Activated CD8-positive, alpha-beta T cell treated with anti-CD3 and anti-CD28 coated beads for 36 hours (primary cell): Measurements from ENCODE around the gene IGFBP3. TPM values are rescaled to one million over a fixed set of nuclear protein-coding genes. Genes with fewer than 3 reads are reported as not detected.

Experiments used
- ATAC-seq: fragments of 200-7000 bp; cut with Tn5 transposase; one replicate; pipeline ENCODE4 v1.10.0; 2021; ENCODE audit warnings: mild to moderate bottlenecking, moderate library complexity
- CTCF ChIA-PET: fragments of 350-600 bp; sonication (Branson Sonifier 250); formaldehyde crosslinking; loops from one replicate; lab custom pipeline; 2021; ENCODE audit warnings: antibody characterized with exemption; lab: Charles Lee
- POLR2A ChIA-PET: fragments of 350-600 bp; sonication (Branson Sonifier 250); formaldehyde crosslinking; loops from one replicate; lab custom pipeline; 2021; ENCODE audit warnings: antibody characterized with exemption; lab: Charles Lee
- DNase-seq: peaks from one replicate; pipeline ENCODE4 v3.0.0-alpha.2; 2020
- H3K27ac Mint-ChIP-seq: one replicate; pipeline ENCODE4 v1.8.0; 2021; ENCODE audit warnings: mild to moderate bottlenecking, mixed read lengths
- H3K27me3 Mint-ChIP-seq: one replicate; pipeline ENCODE4 v1.8.0; 2021; ENCODE audit warnings: mixed read lengths
- H3K36me3 Mint-ChIP-seq: one replicate; pipeline ENCODE4 v1.8.0; 2021; ENCODE audit warnings: low read depth, mixed read lengths
- H3K4me1 Mint-ChIP-seq: one replicate; pipeline ENCODE4 v1.8.0; 2021; ENCODE audit warnings: low read depth, mixed read lengths
- H3K4me3 Mint-ChIP-seq: one replicate; pipeline ENCODE4 v1.8.0; 2021; ENCODE audit warnings: mild to moderate bottlenecking, moderate library complexity, mixed read lengths
- H3K9me3 Mint-ChIP-seq: one replicate; pipeline ENCODE4 v1.8.0; 2021; ENCODE audit warnings: mixed read lengths
- intact Hi-C: fragments of 100-400 bp; cut with micrococcal nuclease; formaldehyde crosslinking; loops from one replicate; pipeline ENCODE4 v1.10.0; 2022
- total RNA-seq, 2 experiments: library from RNA; stranded (reverse); gene quantifications; one replicate each; pipeline ENCODE4 v1.2.3, GENCODE V29; 2021
- TF ChIP-seq, protein P1 (sequence below): fragments of 200-600 bp; IDR thresholded peaks from one replicate; pipeline ENCODE4 v1.8.0; 2022; ENCODE audit warnings: antibody characterized with exemption, mild to moderate bottlenecking

Gene IGFBP3
- total RNA-seq, 2 experiments from 2014 or later, result 0.25 TPM; not detected in 1

GRCh38 chr7:45888993-45889366 lies 32.1 kb downstream of the IGFBP3 start:
- no peaks in the 10 kb centered on the region for H3K9me3 Mint-ChIP-seq
- ATAC-seq, result no peak
- ChIA-PET POLR2A (no interaction called here), CTCF (no interaction called here)
- intact Hi-C loops, result no loop called here
- H3K4me3 Mint-ChIP-seq, result no peak overlapping the region
- H3K27ac Mint-ChIP-seq, result no peak overlapping the region
- peaks cover 53% of the 10 kb centered on the region for H3K27me3 Mint-ChIP-seq
- H3K4me1 Mint-ChIP-seq, result peaks cover 2% of the 10 kb centered on the region
- TF ChIP-seq, protein P1, sequence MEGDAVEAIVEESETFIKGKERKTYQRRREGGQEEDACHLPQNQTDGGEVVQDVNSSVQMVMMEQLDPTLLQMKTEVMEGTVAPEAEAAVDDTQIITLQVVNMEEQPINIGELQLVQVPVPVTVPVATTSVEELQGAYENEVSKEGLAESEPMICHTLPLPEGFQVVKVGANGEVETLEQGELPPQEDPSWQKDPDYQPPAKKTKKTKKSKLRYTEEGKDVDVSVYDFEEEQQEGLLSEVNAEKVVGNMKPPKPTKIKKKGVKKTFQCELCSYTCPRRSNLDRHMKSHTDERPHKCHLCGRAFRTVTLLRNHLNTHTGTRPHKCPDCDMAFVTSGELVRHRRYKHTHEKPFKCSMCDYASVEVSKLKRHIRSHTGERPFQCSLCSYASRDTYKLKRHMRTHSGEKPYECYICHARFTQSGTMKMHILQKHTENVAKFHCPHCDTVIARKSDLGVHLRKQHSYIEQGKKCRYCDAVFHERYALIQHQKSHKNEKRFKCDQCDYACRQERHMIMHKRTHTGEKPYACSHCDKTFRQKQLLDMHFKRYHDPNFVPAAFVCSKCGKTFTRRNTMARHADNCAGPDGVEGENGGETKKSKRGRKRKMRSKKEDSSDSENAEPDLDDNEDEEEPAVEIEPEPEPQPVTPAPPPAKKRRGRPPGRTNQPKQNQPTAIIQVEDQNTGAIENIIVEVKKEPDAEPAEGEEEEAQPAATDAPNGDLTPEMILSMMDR, result no peak
- no peak for DNase-seq
- H3K36me3 Mint-ChIP-seq, result no peaks in the 10 kb centered on the region

GRCh38 chr7:45888185-45888992 lies 32.7 kb downstream of the IGFBP3 start, which contains the start of gene IGFBP1:
IGFBP1 (plus strand) TSS chr7:45888488; CDS start chr7:45888653, 165 bp downstream.
- ChIA-PET CTCF (no interaction called here), POLR2A (no interaction called here)
- H3K9me3 Mint-ChIP-seq, result no peaks in the 10 kb centered on the region
- H3K4me3 Mint-ChIP-seq, result no peak within 1 kb of the TSS
- H3K27ac Mint-ChIP-seq, result no peak within 1 kb of the TSS
- peaks cover 48% of the 10 kb centered on the region for H3K27me3 Mint-ChIP-seq
- intact Hi-C loops, result no loop called here
- TF ChIP-seq, protein P1, result no peak
- DNase-seq, result no peak
- H3K4me1 Mint-ChIP-seq, result peaks cover 2% of the 10 kb centered on the region
- no peaks in the 10 kb centered on the region for H3K36me3 Mint-ChIP-seq
- ATAC-seq, result no peak

- Mint-ChIP-seq H3K4me1 (peaks cover 2% of the 10 kb centered on the region), H3K27me3 (peaks cover 44% of the 10 kb centered on the region), H3K9me3 (no peaks in the 10 kb centered on the region), H3K4me3 (no peak overlapping the region), H3K36me3 (no peaks in the 10 kb centered on the region), H3K27ac (no peak overlapping the region)
- no peak for DNase-seq
- no peak for ATAC-seq
- intact Hi-C loops, result no loop called here
- ChIA-PET POLR2A (no interaction called here), CTCF (no interaction called here)
- TF ChIP-seq, protein P1, result no peak
These were observed 34.0 kb downstream of the IGFBP3 start for GRCh38 chr7:45886931-45887667.

GRCh38 chr7:45885264-45885882 lies 35.7 kb downstream of the IGFBP3 start:
- H3K27me3 Mint-ChIP-seq, result peaks cover 35% of the 10 kb centered on the region
- no peaks in the 10 kb centered on the region for H3K9me3 Mint-ChIP-seq
- TF ChIP-seq, protein P1, result no peak
- ChIA-PET CTCF (no interaction called here), POLR2A (no interaction called here)
- no peak for ATAC-seq
- H3K4me3 Mint-ChIP-seq, result no peak overlapping the region
- no peak overlapping the region for H3K27ac Mint-ChIP-seq
- no peaks in the 10 kb centered on the region for H3K36me3 Mint-ChIP-seq
- intact Hi-C loops, result no loop called here
- no peak for DNase-seq
- H3K4me1 Mint-ChIP-seq, result peaks cover 2% of the 10 kb centered on the region

DNA sequence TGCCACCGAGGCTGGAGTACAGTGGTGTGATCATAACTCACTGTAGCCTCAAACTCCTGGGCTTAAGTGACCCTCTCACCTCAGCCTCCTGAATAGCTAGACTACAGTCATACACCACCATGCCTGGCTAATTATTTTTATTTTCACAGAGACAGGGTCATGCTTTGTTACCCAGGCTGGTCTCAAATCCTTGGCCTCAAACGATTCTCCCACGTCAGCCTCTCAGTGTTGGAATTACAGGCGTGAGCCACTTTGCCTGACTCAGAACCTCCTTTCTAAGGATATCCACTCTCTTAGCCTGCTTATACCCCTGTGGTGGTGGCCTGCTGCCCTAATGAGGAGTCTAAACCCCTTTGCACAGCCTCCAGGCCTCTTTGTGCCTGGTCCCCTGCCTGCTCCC lies 36.9 kb downstream of the IGFBP3 start:
- peaks cover 30% of the 10 kb centered on the region for H3K27me3 Mint-ChIP-seq
- no peak for DNase-seq
- H3K9me3 Mint-ChIP-seq, result no peaks in the 10 kb centered on the region
- TF ChIP-seq, protein P1, result no peak
- no peak overlapping the region for H3K27ac Mint-ChIP-seq
- peaks cover 2% of the 10 kb centered on the region for H3K4me1 Mint-ChIP-seq
- intact Hi-C loops, result no loop called here
- H3K4me3 Mint-ChIP-seq, result no peak overlapping the region
- CTCF ChIA-PET, result no interaction called here
- ATAC-seq, result no peak
- POLR2A ChIA-PET, result no interaction called here
- no peaks in the 10 kb centered on the region for H3K36me3 Mint-ChIP-seq
